Smooth muscle cell (in vitro differentiated cells): ENCODE measurements around the gene PRADC1. TPM values are rescaled to one million over a fixed set of nuclear protein-coding genes. Genes with fewer than 3 reads are reported as not detected.

Experiments used
- DNase-seq: peaks from one replicate; lab custom pipeline; 2025; ENCODE audit not compliant: unreplicated experiment; lab: John Stamatoyannopoulos, UW
- H2AFZ ChIP-seq: fragments of 200-600 bp; sonication (generic); 2 replicates; pipeline ENCODE4 v1.6.0; 2016; ENCODE audit warnings: antibody characterized with exemption, low read depth, mild to moderate bottlenecking
- H3F3A ChIP-seq: fragments of 200-600 bp; sonication (generic); 2 replicates; pipeline ENCODE4 v1.6.0; 2017; ENCODE audit warnings: antibody characterized with exemption, low read depth
- H3K27ac ChIP-seq: fragments of 200-600 bp; sonication (generic); 2 replicates; pipeline ENCODE4 v1.5.1; 2016; ENCODE audit warnings: low read depth, mild to moderate bottlenecking
- H3K27me3 ChIP-seq: fragments of 200-600 bp; sonication (generic); 2 replicates; pipeline ENCODE4 v1.6.1; 2016; ENCODE audit warnings: low read depth, mild to moderate bottlenecking
- H3K36me3 ChIP-seq: fragments of 200-600 bp; sonication (generic); 2 replicates; pipeline ENCODE4 v1.5.1; 2016; ENCODE audit warnings: low read depth
- H3K4me1 ChIP-seq: fragments of 200-600 bp; sonication (generic); 2 replicates; pipeline ENCODE4 v1.5.1; 2016; ENCODE audit warnings: low read depth
- H3K4me2 ChIP-seq: fragments of 200-600 bp; sonication (generic); 2 replicates; pipeline ENCODE4 v1.6.0; 2016; ENCODE audit warnings: mild to moderate bottlenecking
- H3K4me3 ChIP-seq: fragments of 200-600 bp; sonication (generic); 2 replicates; pipeline ENCODE4 v1.5.1; 2016; ENCODE audit warnings: mild to moderate bottlenecking
- H3K79me2 ChIP-seq: fragments of 200-600 bp; sonication (generic); 2 replicates; pipeline ENCODE4 v1.6.0; 2016; ENCODE audit warnings: low read depth, mild to moderate bottlenecking
- H3K9ac ChIP-seq: fragments of 200-600 bp; sonication (generic); 2 replicates; pipeline ENCODE4 v1.6.0; 2016; ENCODE audit warnings: low read depth
- H3K9me3 ChIP-seq: fragments of 200-600 bp; sonication (generic); replicated peaks from 2 replicates; pipeline ENCODE4 v1.5.1; 2016; ENCODE audit warnings: low read depth
- H4K20me1 ChIP-seq: fragments of 200-600 bp; sonication (generic); 2 replicates; pipeline ENCODE4 v1.6.0; 2016; ENCODE audit warnings: low read depth
- CTCF ChIP-seq: fragments of 200-600 bp; sonication (generic); IDR thresholded peaks from 2 replicates; pipeline ENCODE4 v1.5.1; 2017; ENCODE audit warnings: borderline replicate concordance, mild to moderate bottlenecking, antibody characterized with exemption; ENCODE audit not compliant: insufficient read depth, poor library complexity, severe bottlenecking
- WGBS: methylation state at CpG from one replicate; pipeline ENCODE4 v1.1.7; 2016; ENCODE audit warnings: low lambda C conversion rate; 5-methylcytosine and 5-hydroxymethylcytosine counted together
- polyA plus RNA-seq: library from polyadenylated mRNA; unstranded; fragments of >200 nt; fragmentation: Nextera tagmentation; extraction: Ambion mirVana; gene quantifications from 2 replicates; pipeline ENCODE4 v1.2.1, GENCODE V29; 2016
- total RNA-seq: library from RNA; depleted of rRNA; stranded (reverse); fragments of >200 nt; gene quantifications from 2 replicates; pipeline ENCODE4 v1.2.3, GENCODE V29; 2014

Gene PRADC1
- total and polyA plus RNA-seq, 2 experiments from 2014 or later, result 24.0 to 51.4 TPM

- Histone ChIP-seq H3F3A (no peaks in the 10 kb centered on the region), H3K4me1 (no peaks in the 10 kb centered on the region), H3K4me2 (no peak overlapping the region), H3K27ac (no peak overlapping the region), H3K9me3 (no peaks in the 10 kb centered on the region), H3K9ac (no peak overlapping the region), H4K20me1 (peaks cover 4% of the 10 kb centered on the region), H2AFZ (no peak overlapping the region), H3K79me2 (no peaks in the 10 kb centered on the region), H3K36me3 (no peaks in the 10 kb centered on the region), H3K27me3 (no peaks in the 10 kb centered on the region), H3K4me3 (no peak overlapping the region)
- TF ChIP-seq CTCF, result no peak
- 93% methylated on average over 4 of the region's 4 CpGs for WGBS
- DNase-seq, result no peak
Observed at GRCh38 chr2:73262108-73262651, 29.1 kb upstream of the PRADC1 start.

- no peak for DNase-seq
- no peak overlapping the region for H2AFZ ChIP-seq
- H4K20me1 ChIP-seq, result no peaks in the 10 kb centered on the region
- H3F3A ChIP-seq, result no peaks in the 10 kb centered on the region
- no peaks in the 10 kb centered on the region for H3K4me1 ChIP-seq
- no peaks in the 10 kb centered on the region for H3K9me3 ChIP-seq
- no peaks in the 10 kb centered on the region for H3K36me3 ChIP-seq
- no peak overlapping the region for H3K9ac ChIP-seq
- H3K4me3 ChIP-seq, result no peak overlapping the region
- no peak overlapping the region for H3K27ac ChIP-seq
- WGBS, result 38% methylated on average over 17 of the region's 17 CpGs
- TF ChIP-seq CTCF, result peak; percentile 34
- no peak overlapping the region for H3K4me2 ChIP-seq
- no peaks in the 10 kb centered on the region for H3K79me2 ChIP-seq
- H3K27me3 ChIP-seq, result no peaks in the 10 kb centered on the region
Observed at GRCh38 chr2:73260338-73260984, 27.4 kb upstream of the PRADC1 start.

GRCh38 chr2:73259704-73260337 is 26.8 kb upstream of the PRADC1 start:
- Histone ChIP-seq H4K20me1 (no peaks in the 10 kb centered on the region), H3K4me2 (no peak overlapping the region), H3F3A (no peaks in the 10 kb centered on the region), H3K27me3 (no peaks in the 10 kb centered on the region), H3K4me3 (no peak overlapping the region), H2AFZ (no peak overlapping the region), H3K9me3 (no peaks in the 10 kb centered on the region), H3K79me2 (no peaks in the 10 kb centered on the region), H3K27ac (no peak overlapping the region), H3K4me1 (no peaks in the 10 kb centered on the region), H3K36me3 (no peaks in the 10 kb centered on the region), H3K9ac (no peak overlapping the region)
- no peak for DNase-seq
- WGBS, result 94% methylated on average over 4 of the region's 4 CpGs
- no peak for TF ChIP-seq CTCF
